GM18499 (cell line): ENCODE data around the gene SLC31A2.
"Not testable (repeated sequence)": the region's sequence is repeated elsewhere in the genome, so short reads cannot be mapped to it uniquely, and the experiment has no call there.

Experiments
- ATAC-seq: cut with Tn5 transposase; IDR thresholded peaks from one replicate; pipeline ENCODE4 v1.9.1; 2021; ENCODE audit warnings: moderate number of reproducible peaks; ENCODE audit not compliant: insufficient read depth, unreplicated experiment

The SLC31A2 gene

GRCh38 chr9:113150670-113151611 lies at the start of gene SLC31A2:
Gene SLC31A2, plus strand, starts transcription at chr9:113151007. Its CDS starts 68 bp downstream, at chr9:113151075.
- ATAC-seq: peak; percentile 65

GRCh38 chr9:113105345-113105744 lies 45.5 kb upstream of the SLC31A2 start:
- ATAC-seq: not testable (repeated sequence)

- ATAC-seq: not testable (repeated sequence)
Measured at GRCh38 chr9:113111065-113111951, 39.5 kb upstream of the SLC31A2 start.

- ATAC-seq: not testable (repeated sequence)
Measured at GRCh38 chr9:113112706-113113510, 37.9 kb upstream of the SLC31A2 start.

GRCh38 chr9:113118829-113119228 lies 32.0 kb upstream of the SLC31A2 start:
- not testable (repeated sequence) for ATAC-seq

GRCh38 chr9:113125386-113126035 lies 25.3 kb upstream of the SLC31A2 start:
- ATAC-seq: no peak

- no peak for ATAC-seq
Measured at GRCh38 chr9:113129466-113129865, 21.3 kb upstream of the SLC31A2 start.

- ATAC-seq: no peak
Measured at GRCh38 chr9:113129884-113130283, 20.9 kb upstream of the SLC31A2 start.

- no peak for ATAC-seq
Measured at GRCh38 chr9:113131689-113132151, 19.1 kb upstream of the SLC31A2 start.

GRCh38 chr9:113137196-113138168 lies 13.3 kb upstream of the SLC31A2 start:
- no peak for ATAC-seq

GRCh38 chr9:113138760-113139159 lies 12.0 kb upstream of the SLC31A2 start:
- ATAC-seq: no peak

- ATAC-seq: no peak
Measured at GRCh38 chr9:113139225-113139829, 11.5 kb upstream of the SLC31A2 start.

- ATAC-seq: no peak
Measured at GRCh38 chr9:113139953-113140352, 10.9 kb upstream of the SLC31A2 start.

GRCh38 chr9:113140896-113141295 lies 9.9 kb upstream of the SLC31A2 start:
- ATAC-seq: not testable (repeated sequence)

- ATAC-seq: no peak
Measured at GRCh38 chr9:113143432-113144227, 7.2 kb upstream of the SLC31A2 start.

- ATAC-seq: no peak
Measured at GRCh38 chr9:113148372-113148705, 2.5 kb upstream of the SLC31A2 start.

GRCh38 chr9:113148781-113149510 lies 1.9 kb upstream of the SLC31A2 start:
- ATAC-seq: no peak
